Activated CD4-positive, alpha-beta T cell treated with anti-CD3 and anti-CD28 coated beads for 4 hours (primary cell): ENCODE results near the gene ZNF747.
A peak's percentile ranks its signal among the peaks of the same experiment; 100 is the strongest.
"Not testable (repeated sequence)": the region's sequence is repeated elsewhere in the genome, so short reads cannot be mapped to it uniquely, and the experiment has no call there.

Experiments used
- DNase-seq, 2 donors: peaks; one replicate each; pipeline ENCODE4 v3.0.0-alpha.2; 2020

ZNF747 gene

DNA sequence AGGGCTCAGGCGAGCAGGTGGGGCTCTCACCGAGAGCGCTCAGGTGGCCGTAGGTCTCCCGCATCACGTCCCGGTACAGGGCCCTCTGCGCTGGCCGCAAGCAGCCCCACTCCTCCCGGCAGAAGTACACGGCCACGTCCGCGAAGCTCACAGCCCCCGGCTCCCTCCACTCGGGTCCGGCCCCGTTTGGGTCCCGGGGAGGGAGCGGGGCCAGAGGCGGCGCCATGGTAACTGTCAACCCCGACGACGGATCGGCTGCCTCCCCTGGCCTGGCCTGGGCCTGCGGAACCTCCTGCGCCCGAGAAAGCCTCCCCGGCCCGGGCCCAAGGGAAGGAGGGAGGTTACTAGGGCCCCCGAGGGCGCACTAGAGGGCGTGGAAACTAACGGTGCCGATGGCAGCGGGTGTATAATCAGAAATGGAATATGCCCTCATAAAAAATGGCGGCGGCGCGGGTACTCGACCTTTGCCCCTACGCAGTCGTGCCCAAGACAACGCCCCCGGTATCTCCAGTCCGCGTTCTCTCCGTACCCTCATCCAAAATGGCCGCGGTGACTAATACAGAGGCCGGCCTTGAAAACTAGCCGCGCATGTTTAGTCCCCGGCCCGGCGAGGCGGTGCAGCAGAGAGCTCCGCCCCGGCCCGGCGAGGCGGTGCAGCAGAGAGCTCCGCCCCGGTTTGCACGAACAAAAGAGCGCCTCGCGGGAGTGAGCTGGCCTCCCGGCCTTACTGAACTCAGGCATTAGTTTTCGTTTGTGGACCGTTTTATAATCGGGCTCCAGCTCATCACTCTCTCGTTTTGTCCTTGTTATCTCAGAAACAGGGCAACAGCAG, 23.5 kb upstream of the ZNF747 start, which contains the start of gene ZNF764:
Gene ZNF764, minus strand, starts transcription at position 418 of the 832 bp plus-strand sequence. Its CDS starts 192 bp downstream, at position 226.
- peak; percentile 96 to 98 for DNase-seq

- DNase-seq, result no peak
Measured at GRCh38 chr16:30557707-30557956, 23.0 kb upstream of the ZNF747 start.

- DNase-seq, result no peak
Measured at GRCh38 chr16:30556125-30556473, 21.4 kb upstream of the ZNF747 start.

- no peak for DNase-seq
Measured at GRCh38 chr16:30555315-30556124, 20.9 kb upstream of the ZNF747 start.

DNA sequence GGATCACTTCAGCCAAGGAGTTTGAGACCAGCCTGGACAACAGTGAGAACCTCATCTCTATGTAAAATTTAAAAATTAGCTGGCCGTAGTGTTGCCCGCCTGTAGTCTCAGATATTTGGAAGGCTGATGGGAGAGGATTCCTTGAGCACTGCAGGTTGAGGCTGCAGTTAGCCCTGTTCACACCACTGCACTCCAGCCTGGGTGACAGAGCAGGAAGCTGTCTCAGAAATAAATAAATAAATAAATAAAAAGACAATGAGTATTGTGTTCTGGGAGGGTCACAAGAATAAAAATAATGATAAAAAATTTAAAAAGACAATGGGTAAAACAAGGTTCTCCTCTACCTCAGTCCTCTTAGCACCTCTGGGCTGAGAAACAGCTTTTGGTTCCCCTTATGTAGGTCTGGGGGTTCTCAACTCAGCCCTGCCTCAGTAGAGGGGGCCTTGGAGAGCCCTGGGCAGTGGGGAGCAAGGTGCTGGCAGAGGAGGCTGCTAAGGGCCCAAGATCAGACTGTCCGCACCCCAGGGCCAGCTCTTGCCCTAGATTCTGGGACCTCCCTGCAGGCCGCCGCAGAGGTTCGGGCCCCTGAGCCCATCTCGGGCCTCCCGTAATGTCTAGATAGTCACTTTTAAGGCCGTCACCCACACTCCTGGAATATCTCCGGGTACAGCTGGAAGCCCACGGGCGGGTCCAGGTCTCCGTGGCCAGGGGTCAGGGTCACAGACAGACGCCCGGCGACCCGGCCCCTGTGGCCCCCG, 20.1 kb upstream of the ZNF747 start:
- DNase-seq, result no peak

DNA sequence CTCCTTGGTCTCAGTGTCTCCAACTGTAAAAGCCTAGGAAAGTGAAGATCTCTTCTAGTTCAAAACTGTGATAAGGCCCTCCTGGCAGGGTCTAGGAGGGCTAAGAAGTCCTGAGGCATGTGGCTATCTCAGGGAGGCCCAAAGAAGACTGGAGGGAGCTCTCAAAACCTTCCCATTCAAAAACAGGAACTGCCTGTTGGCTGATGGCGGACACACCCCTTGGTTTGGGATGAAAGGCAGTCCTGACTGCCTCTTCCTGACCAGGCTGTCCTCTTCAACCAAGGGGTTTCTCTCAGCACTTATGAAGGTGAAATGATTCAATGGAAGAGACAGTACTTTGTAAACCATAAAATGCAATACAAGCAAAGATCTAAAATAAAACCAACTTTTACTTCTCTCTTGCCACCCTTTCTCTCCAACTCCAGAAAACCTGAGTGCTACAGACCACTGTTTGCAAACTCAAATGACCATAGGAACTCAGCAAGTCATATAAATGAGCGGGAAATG, 18.8 kb upstream of the ZNF747 start:
- DNase-seq, result no peak

DNA sequence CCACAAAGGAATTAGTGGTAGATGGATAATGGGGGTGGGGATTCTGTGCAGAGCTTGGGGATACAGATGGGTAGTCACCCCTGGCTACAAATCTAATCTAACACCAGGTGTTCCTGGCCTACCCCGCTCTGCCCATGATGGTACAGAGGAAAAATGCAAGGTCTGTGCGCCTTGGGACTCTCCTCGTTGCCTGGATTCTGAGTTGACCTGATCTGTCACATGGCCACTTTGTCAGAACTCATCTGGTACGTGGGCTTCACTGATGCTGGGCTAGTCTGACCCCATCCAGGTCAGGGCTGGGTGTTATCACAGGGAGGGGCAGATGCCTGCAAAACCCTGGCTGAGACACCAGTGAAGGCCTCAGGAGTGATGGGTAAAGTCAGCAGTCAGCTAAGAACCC, 18.3 kb upstream of the ZNF747 start:
- DNase-seq, result no peak

DNA sequence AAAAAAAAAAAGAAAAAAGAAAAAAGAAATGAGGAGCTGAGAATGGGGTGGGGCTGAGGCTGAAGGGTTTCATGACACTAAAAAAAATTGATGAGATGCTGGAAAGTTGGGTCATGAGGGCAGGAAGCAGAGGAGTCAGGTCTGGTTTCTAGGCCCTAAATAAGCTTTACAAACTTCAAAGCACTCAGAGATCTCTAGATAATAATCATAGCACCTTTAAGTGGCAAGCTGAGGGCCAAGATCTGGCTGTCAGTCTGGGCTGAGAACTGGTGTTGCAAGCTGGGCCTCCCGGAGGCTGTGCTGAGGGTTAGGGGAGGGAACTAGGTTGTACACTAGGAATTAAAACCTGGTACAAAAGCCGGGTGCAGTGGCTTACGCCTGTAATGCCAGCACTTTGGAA, 17.1 kb upstream of the ZNF747 start:
- DNase-seq, result peak; percentile 58 to 65

DNA sequence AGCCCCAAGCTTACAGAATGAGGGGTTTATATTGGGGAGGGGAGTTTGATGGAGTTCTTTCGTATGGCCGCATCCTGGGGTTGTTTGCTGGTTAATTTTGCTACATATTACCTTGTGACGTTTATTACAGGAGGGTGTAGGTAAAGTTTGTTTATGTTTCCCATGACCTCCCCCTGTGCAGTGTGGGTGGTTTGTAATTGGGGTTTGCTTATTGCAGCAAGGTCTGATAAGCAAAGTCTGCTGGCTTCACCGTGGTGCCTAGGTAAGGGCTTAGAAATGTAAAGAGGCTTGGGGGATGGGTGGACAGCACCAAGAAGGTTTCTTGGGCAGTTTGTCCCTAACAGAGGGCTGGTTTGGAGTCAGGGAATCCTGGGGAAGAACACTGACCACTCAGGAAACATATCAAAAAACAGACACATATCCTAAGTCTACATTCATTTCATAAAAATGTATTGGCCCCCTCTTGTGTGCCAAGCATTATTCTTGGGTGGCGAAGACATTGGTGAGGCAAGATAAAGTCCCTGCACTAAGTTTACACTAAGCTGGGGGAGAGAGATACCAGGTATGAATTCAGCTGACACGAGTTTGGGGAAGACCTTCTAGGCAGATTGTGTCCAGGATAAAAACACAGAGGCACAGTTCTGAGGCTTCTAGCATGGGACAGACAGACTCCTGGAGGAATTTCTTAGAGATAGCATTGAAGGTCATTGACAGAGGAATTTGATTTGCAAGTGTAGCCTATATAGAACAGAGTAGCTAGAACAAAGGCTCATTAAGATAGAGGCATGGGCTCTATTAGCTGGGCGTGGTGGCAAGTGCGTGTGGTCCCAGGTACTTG, 14.0 kb upstream of the ZNF747 start:
- no peak for DNase-seq

DNA sequence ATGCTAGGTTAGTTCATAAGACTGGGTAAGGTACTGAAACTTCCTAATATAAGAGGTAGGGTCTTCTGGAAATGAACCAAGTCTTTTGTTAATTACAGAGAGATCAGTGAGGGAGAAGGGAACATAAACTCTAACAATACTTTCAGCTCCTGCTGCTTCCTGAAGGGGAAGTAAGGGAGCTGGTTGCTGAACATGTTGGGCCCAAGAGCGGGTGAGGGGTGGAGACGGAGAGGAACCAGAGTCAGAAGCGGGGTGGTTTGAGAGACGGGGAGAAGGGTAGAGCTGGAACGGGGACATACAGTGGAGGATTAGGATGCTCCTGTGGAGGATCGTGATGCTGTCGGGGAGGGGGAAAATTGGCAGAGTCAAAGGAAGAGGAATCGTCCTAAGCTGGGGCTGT, 11.5 kb upstream of the ZNF747 start:
- no peak for DNase-seq

DNA sequence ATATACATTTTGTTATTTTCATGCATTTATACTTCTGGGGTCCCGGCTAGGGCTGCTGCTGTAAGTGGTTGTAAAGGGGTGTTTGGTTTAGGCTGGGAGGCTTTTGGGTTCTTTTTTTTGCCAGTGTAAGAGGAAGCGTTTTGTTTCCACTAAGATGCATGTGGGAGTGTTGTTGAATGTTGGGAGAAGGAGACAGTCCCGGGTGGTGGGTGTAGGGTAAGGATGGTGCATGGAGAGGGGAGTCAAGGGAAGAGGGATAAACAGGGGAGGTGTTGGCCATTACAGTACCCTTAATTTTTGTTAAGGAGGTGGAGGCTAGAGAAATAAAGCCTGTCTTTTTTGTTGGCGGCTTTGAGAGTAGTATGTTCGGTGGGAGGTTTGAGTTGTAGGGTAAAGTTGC, 8.4 kb upstream of the ZNF747 start:
- DNase-seq, result no peak

- no peak for DNase-seq
Measured at GRCh38 chr16:30541502-30542329, 7.1 kb upstream of the ZNF747 start.

- DNase-seq, result not testable (repeated sequence)
Measured at GRCh38 chr16:30540916-30541464, 6.3 kb upstream of the ZNF747 start.

GRCh38 chr16:30539986-30540526, 5.4 kb upstream of the ZNF747 start:
- DNase-seq, result not testable (repeated sequence)

GRCh38 chr16:30539000-30539964, 4.6 kb upstream of the ZNF747 start:
- DNase-seq, result no peak

DNA sequence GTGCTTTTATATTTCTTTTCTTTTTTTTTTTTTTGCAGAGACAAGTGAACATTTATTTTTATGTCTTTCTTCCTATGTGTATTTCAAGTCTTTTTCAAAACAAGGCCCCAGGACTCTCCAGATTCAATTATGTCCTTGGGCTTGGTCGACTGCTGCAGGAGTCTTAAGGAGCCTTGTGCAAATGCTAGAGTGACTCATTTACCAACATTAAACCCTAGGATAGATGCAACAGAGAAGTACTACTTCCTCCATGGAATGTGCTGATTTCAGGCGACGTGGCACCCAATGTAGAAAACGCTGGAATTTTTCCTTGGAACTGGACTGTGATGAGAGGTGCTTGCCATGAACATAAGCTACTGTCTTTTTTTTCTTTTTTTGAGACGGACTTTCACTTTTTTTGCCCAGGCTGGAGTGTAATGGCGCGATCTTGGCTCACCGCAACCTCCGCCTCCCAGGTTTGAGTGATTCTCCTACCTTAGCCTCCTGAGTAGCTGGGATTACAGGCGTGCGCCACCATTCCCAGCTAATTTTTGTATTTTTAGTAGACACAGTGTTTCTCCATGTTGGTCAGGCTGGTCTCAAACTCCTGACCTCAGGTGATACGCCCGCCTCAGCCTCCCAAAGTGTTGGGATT, 1.9 kb upstream of the ZNF747 start:
- DNase-seq, result not testable (repeated sequence)

DNA sequence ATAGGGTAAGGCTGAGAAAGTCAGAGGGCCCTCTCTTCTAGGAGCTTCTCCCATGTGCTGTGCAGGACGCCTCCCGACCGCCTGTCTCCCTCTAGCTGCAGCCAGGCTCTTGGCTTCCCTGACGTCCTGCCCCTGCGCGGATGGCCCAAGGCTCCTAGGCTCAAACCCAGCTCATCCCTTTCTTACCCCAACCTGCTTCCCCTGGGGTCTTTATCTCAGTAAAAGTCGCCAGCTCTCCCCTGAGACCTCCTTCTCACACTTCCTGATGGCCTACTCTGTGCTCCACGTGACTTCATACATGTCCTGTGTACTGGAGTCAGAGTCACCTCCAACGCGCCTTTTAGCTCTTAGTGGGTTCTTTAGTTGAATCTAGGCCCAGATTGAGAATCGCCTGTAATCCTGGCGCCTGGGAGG, 1.1 kb upstream of the ZNF747 start:
- DNase-seq, result peak; percentile 64 to 73

DNA sequence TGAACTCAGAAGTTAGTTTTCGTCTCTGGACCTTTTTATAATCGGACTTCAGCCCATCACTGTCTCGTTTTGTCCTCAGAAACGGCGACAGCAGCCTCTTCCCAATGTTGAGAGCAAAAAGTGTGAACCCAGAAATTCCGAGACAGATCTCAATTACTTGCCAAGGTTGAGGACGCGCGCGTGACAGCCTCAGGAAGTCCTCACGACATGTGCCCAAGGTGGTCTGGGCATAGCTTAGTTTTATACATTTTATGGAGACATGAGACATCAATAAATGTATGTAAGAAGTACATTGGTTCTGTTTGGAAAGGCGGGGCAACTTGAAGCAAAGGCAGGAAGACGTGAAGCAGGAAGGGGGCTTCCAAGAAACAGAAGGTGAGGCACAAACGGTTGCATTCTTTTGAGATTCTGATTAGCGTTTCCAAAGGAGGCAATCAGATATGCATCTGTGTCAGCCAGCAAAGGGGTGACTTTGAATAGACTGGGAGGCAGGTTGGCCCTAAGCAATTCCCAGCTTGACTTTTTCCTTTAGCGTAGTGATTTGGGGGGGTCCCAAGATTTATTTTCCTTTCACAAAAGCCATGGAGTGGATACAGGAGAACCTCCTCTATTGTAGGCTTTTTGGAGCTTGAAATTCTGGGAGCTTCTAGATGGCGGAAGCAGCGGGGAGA, 583 bp upstream of the ZNF747 start:
- DNase-seq, result no peak
